Activated CD4-positive, alpha-beta T cell treated with anti-CD3 and anti-CD28 coated beads, Interleukin-2, amount 50 U/mL, for 48 hours (primary cell): ENCODE measurements around the gene TMEM131.
"Not testable (repeated sequence)": the region's sequence is repeated elsewhere in the genome, so short reads cannot be mapped to it uniquely, and the experiment has no call there.

ENCODE experiments used
- DNase-seq, 2 experiments: peaks; one replicate each; pipeline ENCODE4 v3.0.0-alpha.2; 2020

Gene TMEM131

GRCh38 chr2:97910403-97911205 is 85.1 kb downstream of the TMEM131 start:
- no peak for DNase-seq

- no peak for DNase-seq
Measured at GRCh38 chr2:97908208-97908676, 87.5 kb downstream of the TMEM131 start.

DNA sequence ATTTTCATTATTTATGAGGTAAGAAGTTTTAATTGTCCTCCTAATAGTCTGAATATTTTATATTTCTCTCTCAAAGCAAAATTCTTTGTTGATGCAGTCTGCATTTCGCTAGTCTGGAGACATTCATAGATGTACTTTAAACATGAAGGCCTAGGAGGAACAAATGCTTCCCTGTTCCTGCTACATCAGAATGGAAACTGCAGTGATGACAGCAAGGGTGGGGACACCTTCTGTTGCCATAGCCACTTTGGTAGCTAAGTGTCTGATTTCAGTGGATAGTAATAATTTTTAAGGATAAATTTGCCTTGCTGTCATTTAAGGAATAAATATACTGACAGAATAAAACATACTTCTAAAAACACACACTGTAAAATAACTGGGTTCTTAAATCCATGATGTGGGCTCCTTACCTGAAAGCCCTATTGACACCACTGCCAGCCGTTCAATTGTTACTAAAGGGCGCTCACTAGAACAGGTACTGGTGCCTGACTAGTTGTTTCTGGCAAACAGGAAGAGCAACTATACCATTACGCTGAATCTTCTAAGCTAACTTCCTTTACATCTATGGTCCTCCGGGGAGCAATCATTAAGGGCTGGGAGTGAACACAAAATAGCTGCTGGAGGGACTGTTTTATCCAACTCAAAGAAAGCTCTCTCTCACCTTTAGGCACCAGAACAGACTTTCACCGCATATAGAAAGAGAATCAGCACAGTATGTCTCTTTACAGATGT is 88.2 kb downstream of the TMEM131 start:
- DNase-seq, result no peak

- no peak for DNase-seq
Measured at GRCh38 chr2:97906307-97906706, 89.4 kb downstream of the TMEM131 start.

DNA sequence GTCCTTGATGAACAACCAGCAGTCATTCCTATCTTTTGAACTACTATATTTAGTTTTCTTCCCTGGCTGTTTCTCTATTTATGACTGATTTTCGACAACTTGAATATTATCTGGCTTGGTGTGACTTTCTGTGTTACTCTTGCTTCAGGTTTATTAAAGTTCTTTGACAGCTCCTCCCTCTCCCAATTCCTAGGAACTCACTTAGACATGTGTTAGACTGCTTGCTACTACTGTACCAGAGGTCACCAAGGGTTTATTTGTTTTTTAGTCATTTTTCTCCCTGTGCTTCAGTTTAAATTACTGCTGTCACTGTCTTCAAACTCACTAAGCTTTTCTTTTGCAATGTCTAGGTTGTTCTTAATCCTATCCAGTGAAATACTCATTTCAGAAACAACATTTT is 90.5 kb downstream of the TMEM131 start:
- DNase-seq, result no peak

GRCh38 chr2:97901862-97902261 is 93.9 kb downstream of the TMEM131 start:
- DNase-seq, result no peak

- DNase-seq, result no peak
Measured at GRCh38 chr2:97900806-97901205, 94.9 kb downstream of the TMEM131 start.

GRCh38 chr2:97893042-97893441 is 102.7 kb downstream of the TMEM131 start:
- DNase-seq, result not testable (repeated sequence)

DNA sequence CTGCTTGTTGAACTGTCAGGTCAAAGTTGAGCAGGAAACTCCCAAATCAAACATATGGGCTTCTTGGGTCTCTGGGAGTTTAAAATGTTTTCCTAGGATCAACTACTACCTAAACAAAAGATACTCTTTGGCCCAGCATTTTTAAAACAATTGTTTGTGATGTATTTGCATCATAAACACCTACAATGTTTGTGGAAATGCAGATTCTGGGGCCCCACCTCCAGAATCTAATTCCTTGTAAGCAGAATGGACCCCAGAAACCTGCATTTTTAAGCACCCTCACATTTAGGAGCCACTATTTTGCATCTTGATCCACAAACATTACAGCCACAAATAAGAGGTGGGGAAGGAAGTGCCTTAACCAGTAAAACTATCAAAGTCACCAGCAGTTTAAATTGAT is 104.1 kb downstream of the TMEM131 start:
- DNase-seq, result no peak

- DNase-seq, result no peak
Measured at GRCh38 chr2:97889156-97889555, 106.6 kb downstream of the TMEM131 start.

DNA sequence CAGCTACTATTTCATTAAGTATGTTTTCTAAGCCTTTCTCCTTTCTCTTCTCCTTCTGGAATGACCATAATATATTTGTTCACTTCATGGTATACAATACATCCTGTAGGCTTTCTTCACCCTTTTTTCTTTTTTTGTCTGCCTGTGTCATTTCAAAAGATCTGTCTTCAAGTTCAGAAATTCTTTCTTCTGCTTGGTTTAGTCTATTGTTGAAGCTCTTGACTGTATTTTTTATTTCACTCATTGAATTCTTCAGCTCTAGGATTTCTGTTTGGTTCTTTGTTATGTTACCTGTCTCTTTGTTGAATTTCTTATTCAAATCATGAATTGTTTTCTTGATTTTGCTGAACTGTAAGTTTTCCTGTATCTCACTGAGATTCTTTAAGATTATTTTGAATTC is 109.9 kb downstream of the TMEM131 start:
- no peak for DNase-seq

DNA sequence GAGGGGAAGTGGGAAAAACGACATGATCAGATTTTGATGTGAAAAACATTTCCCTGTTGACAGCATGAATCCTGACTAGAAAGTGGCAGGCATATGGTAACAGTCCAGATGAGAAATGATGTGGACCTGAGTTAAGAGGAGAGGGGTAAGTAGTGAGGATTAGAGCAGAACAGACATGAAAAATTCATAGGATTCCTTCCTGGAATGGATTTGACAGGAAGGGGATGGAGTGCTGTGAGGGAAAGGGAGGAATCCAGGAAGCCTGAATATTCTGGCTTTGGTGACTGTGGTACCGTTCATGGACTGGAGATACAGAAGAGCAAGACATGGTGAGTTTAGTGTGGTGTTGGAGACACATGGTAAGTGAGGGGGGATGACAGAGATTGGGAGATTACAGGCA is 115.4 kb downstream of the TMEM131 start:
- DNase-seq, result no peak

- no peak for DNase-seq
Measured at GRCh38 chr2:97878865-97879264, 116.9 kb downstream of the TMEM131 start.

DNA sequence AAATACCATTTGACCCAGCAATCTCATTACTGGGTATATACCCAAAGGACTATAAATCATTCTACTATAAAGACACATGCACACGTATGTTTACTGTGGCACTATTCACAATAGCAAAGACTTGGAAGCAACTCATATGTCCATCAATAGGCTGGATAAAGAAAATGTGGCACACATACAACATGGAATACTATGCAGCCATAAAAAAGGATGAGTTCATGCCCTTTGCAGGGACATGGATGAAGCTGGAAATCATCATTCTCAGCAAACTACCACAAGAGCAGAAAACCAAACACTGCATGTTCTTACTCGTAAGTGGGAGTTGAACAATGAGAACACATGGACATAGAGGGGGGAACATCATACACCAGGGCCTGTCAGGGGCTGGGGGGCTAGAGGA is 117.4 kb downstream of the TMEM131 start:
- DNase-seq, result not testable (repeated sequence)

- DNase-seq, result no peak
Measured at GRCh38 chr2:97871096-97871780, 124.5 kb downstream of the TMEM131 start.

DNA sequence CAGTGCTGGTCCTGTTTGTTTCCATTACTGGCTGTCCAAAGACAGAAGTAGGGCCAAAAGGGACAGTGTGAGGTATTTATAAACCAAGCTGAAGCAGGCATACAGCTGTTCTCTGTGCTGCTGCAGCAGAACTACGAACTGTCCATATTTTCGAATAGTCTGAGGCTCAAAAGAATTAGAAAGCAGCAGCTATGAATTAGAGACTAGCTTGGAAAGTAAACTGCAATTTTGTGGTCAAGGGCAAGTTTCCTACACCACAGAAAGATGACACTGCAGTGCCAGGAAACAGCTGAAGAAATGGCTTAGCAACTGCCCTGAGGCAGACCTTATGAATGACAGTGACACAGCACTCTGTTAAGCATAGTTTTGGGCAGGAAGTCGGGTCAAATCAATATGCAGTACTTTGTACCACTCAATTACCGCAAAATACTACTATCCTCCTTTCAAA is 125.3 kb downstream of the TMEM131 start:
- DNase-seq, result peak; percentile 20 to 49

- no peak for DNase-seq
Measured at GRCh38 chr2:97869722-97870346, 125.9 kb downstream of the TMEM131 start.

DNA sequence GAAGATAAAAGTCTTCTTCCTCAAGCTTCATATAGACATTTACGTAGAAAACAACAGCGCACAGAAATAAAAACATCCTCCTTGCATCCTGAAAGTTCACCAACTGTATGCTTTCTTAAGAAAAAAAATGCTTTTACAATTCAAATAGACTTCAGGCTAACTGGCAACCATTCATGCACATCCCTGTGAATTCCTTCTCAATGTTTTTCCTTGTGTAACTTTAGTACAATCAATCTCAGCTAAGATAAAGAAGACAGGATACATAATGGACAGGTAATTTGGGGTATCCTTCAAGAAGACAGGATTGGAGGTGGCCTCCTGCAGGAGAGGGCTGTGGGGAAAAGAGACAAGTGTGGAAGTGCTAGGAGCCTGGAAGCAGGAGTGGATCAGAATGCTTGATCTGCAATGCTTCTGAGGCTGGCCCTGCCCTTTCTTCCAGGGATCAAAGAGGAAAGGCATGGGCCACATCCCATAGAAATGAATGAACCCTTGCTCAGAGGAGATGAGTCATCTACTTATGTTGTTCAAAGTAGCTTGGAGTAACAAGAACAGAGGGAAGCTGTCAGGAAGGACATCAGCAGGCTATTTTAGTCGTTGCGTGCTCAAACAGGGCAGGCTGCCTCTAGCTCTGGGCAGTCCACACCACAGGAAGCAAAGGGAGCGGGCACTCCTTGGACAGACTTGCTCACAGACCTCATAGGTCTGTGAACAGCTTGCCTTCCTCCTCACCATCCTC is 126.6 kb downstream of the TMEM131 start:
- DNase-seq, result no peak

GRCh38 chr2:97863829-97864228 is 131.9 kb downstream of the TMEM131 start:
- no peak for DNase-seq

DNA sequence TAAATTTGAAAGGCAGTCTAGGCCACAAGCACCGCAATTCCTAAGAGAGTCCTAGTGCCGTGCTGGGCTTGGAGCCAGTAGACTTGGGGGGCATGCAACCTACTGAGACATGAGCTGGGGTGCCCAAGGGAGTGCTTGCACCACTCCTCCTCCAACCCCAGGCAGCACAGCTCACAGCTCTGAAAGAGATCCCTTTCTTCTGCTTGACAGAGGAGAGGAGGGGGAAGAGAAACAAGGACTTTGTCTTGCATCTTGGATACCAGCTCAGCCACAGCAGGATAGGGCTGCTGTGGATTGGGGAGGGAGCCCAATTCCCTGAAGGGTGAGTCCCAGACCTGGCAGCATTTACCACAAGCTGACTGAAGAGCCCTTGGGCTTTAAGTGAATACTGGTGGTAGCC is 134.6 kb downstream of the TMEM131 start:
- DNase-seq, result no peak

DNA sequence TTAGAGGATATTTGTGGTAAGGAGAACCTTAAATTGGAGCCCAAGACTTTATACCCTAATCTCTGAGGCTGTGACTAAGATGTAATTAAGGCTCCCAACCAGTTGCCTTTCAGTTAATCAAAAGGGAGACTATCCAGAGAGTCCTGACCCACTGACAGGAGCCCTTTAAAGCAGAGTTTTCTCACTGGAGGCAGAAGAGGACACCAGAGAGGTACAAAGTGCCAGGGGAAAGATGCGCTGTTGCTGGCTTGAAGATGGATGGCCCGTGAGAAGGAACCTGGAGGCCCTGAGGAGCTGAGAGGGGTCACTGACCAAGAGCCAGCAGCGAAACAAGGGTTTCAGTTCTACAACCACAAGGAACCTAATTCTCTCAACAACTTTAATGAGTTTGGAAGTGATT is 137.3 kb downstream of the TMEM131 start:
- DNase-seq, result no peak

DNA sequence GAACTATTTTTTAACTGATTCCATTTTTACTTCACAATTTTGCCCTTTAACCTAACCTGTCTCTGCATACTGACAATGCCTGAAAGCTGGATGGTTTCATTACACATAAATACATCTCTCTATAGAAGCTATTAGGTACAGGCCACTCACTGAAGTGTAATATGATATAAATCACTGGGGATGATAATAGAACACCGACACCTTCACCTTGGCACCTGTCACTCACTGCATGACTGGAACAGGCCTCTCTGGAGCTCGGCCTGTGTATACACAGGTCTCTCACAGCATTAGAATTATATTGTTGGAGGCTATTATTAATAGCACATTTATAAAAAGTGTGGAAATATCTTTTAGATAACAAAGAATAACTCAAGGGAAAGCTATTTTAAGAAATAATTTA is 138.2 kb downstream of the TMEM131 start:
- DNase-seq, result no peak
